Right lobe of liver (tissue), 6 donors: ENCODE results near the gene ATP6V1F. TPM values are rescaled to one million over a fixed set of nuclear protein-coding genes. Genes with fewer than 3 reads are reported as not detected.
A peak's percentile ranks its signal among the peaks of the same experiment; 100 is the strongest.

Experiments
- ATAC-seq, 4 donors: fragments of 200-7000 bp; cut with Tn5 transposase; one replicate each; pipeline ENCODE4 v1.9.1; 2020; ENCODE audit warnings: mild to moderate bottlenecking in 4 of 4, moderate library complexity in 4 of 4
- DNase-seq, 3 donors: peaks; one replicate each; pipeline ENCODE4 v3.0.0-alpha.2; 2020
- H3K27ac ChIP-seq, 3 donors: fragments of 200-600 bp; one replicate each; pipeline ENCODE4 v1.8.0; 2022
- H3K27me3 ChIP-seq, 2 donors: fragments of 200-600 bp; one replicate each; pipeline ENCODE4 v1.8.0; 2022
- H3K36me3 ChIP-seq, 4 donors: fragments of 200-600 bp; sonication (generic) in 1 of 4; one replicate each; pipeline versions ENCODE4 v1.5.1 to v1.8.0; 2017 to 2022; ENCODE audit warnings: control low read depth in 1 of 4
- H3K4me1 ChIP-seq, 4 donors: fragments of 200-600 bp; sonication (generic) in 1 of 4; one replicate each; pipeline versions ENCODE4 v1.5.1 to v1.8.0; 2017 to 2022; ENCODE audit warnings: control low read depth in 1 of 4
- H3K4me3 ChIP-seq, 3 donors: fragments of 200-600 bp; one replicate each; pipeline ENCODE4 v1.8.0; 2022
- H3K9me3 ChIP-seq, 4 donors: fragments of 200-600 bp; sonication (generic) in 1 of 4; one replicate each; pipeline versions ENCODE4 v1.5.1 to v1.8.0; 2017 to 2022; ENCODE audit warnings: control low read depth in 1 of 4
- CTCF ChIP-seq, 4 donors: fragments of 200-600 bp in 3 of 4; fragments of 450-650 bp in 1 of 4; IDR thresholded peaks; one replicate each; pipeline versions ENCODE4 v1.5.1 to v1.8.0; 2016 to 2022; ENCODE audit warnings: antibody characterized with exemption in 4 of 4, mild to moderate bottlenecking in 2 of 4
- POLR2A ChIP-seq: fragments of 450-650 bp; IDR thresholded peaks from one replicate; pipeline ENCODE4 v1.6.1; 2017; ENCODE audit warnings: antibody characterized with exemption, mild to moderate bottlenecking
- WGBS: methylation state at CpG from one replicate; pipeline ENCODE4 v1.1.6; 2018; ENCODE audit warnings: low coverage, low lambda C conversion rate; ENCODE audit not compliant: insufficient coverage; ENCODE audit errors: missing lambda C conversion rate; 5-methylcytosine and 5-hydroxymethylcytosine counted together
- intact Hi-C, 2 donors: fragments of 100-400 bp; cut with DNase I; formaldehyde crosslinking; loops; one replicate each; pipeline versions ENCODE4 v1.11.2 to v1.14.1; 2022
- total RNA-seq, 6 experiments: library from RNA; depleted of rRNA in 2 of 6; stranded (reverse); fragments of >200 nt in 2 of 6; fragmentation: NEBNext Ultra II Directional in 3 of 6; extraction: Animal tissue kit (Norgen Biotek cat#: 25700) in 3 of 6; gene quantifications; one replicate each; pipeline versions ENCODE4 v1.1.0 to v1.2.4, GENCODE V29; 2016 to 2023
- donor health status: DM: no; HTN: yes; CAD: no.
- donor health status: DM: no; HTN: no; CAD: no.
- donor health status: DM: no; HTN: no; CAD: no.
- donor health status: DM: no; HTN: yes; CAD: no.
- donor health status: DM: no; HTN: yes; CAD: no.

The ATP6V1F gene
- total RNA-seq, 6 experiments from 2014 or later: 26.9 to 72.0 (median 38.9) TPM

DNA sequence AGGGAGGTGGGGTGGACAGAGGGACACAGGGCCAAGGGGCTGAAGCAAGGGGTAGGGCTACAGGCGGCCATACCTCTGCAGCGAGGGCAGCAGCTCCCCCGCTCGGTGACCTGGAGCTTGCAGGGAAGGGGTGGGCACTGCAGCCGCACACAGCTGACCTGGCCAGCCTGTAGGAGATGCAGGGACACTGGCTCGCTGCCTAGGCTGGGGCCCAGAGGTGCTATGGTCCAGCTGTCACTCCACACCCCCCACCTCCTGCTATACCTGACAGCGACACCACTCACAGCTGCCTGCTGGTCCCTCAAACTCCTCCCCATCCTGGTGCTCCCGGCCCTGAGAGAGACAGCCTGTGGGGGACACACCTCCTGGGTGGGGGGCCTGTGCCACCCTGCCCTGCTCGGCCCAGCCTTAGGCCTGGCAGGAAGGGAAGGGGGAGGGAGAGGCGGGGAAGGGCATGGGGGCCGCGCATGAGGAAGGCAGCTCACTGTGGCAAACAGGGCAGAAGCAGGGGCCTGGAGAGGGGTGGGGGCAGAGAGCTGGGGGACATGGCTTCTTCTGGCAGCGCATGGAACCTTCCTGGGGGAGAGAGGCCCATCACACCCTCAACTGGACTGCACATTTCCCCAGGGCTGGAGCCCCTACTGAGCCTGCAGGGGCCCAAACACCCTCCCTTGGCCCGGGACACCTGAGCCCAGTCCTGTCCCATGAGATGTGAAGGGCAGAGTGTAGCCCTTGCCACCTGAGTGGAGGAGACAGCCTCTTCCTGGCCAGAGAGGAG lies 23.9 kb downstream of the ATP6V1F start:
- intact Hi-C loops: no loop called here

GRCh38 chr7:128887169-128888038 lies 24.7 kb downstream of the ATP6V1F start:
- ATAC-seq: no peak
- no peaks in the 10 kb centered on the region for H3K27me3 ChIP-seq
- intact Hi-C loops: no loop called here
- H3K4me3 ChIP-seq: no peak overlapping the region
- no peaks in the 10 kb centered on the region for H3K9me3 ChIP-seq
- H3K27ac ChIP-seq: no peak overlapping the region
- H3K36me3 ChIP-seq: no peaks in the 10 kb centered on the region
- DNase-seq: peak in 1 of 3 donors; percentile 11
- TF ChIP-seq POLR2A: no peak
- no peak for TF ChIP-seq CTCF (IDR thresholded peaks at IDR 0.05)
- WGBS: 92% methylated on average over 2 of the region's 7 CpGs
- peaks cover 0 to 3% (median 0%) of the 10 kb centered on the region in 4 donors for H3K4me1 ChIP-seq

More for the DNA sequence above, 23.9 kb downstream of the ATP6V1F start:
- TF ChIP-seq POLR2A: no peak
- TF ChIP-seq CTCF (IDR thresholded peaks at IDR 0.05): no peak
- ATAC-seq (no peak), DNase-seq (peak in 1 of 3 donors; percentile 42)
- no peak overlapping the region for H3K27ac ChIP-seq
- no peaks in the 10 kb centered on the region for H3K9me3 ChIP-seq
- no peaks in the 10 kb centered on the region for H3K36me3 ChIP-seq
- no peaks in the 10 kb centered on the region for H3K27me3 ChIP-seq
- no peak overlapping the region for H3K4me3 ChIP-seq
- no CpG with 5 or more reads among the region's 14 CpGs for WGBS
- H3K4me1 ChIP-seq: peaks cover 0 to 3% (median 0%) of the 10 kb centered on the region in 4 donors

DNA sequence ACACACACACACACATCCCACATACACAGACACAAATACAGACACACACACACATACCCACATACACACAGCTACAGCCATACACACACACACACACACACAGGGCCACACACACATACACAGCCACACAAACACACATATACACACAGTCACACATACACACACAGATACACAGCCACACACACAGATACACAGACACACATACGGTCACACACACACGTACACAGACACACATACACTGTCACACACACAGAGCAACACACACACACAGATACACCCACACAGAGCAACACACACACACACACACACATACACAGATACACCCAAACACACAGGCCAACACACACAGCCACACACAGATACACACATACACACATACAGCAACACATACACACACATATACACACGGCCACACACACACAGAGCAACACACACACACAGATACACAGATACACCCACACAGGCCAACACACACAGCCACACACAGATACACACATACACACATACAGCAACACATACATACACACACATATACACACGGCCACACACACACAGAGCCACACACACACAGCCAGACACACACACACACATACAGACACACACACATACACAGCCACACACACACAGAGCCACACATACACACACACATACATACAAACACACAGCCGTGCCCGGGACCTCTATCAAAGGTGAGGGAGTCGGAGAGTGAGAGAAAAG lies 25.5 kb downstream of the ATP6V1F start:
- TF ChIP-seq CTCF (IDR thresholded peaks at IDR 0.05) (no peak), POLR2A (no peak)
- Histone ChIP-seq H3K27ac (no peak overlapping the region), H3K4me3 (no peak overlapping the region), H3K4me1 (peaks cover 0 to 3% (median 0%) of the 10 kb centered on the region in 4 donors), H3K9me3 (no peaks in the 10 kb centered on the region), H3K36me3 (no peaks in the 10 kb centered on the region), H3K27me3 (no peaks in the 10 kb centered on the region)
- intact Hi-C loops: no loop called here
- peak in 1 of 3 donors; percentile 9 for DNase-seq
- 83% methylated on average over 6 of the region's 7 CpGs for WGBS
- ATAC-seq: no peak

DNA sequence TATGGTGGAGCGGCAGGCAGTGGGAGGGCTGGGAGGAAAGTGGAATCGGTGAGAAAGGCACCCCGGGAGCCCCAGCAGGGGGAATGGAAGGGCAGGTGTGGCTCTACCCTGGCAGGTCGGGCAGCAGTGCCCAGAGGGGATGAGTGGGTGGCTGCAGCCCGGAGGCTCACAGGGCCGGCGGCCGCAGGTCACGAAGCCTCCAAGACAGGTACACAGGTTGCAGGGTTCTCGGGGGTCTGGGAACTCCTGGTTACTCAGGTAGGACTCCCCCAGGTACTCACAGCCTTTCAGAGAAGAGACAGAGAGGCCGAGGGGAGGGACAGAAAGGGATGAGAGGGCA lies 26.1 kb downstream of the ATP6V1F start:
- ATAC-seq (no peak), DNase-seq (peak in 1 of 3 donors; percentile 52)
- Histone ChIP-seq H3K4me3 (no peak overlapping the region), H3K27ac (no peak overlapping the region), H3K27me3 (no peaks in the 10 kb centered on the region), H3K9me3 (no peaks in the 10 kb centered on the region), H3K36me3 (no peaks in the 10 kb centered on the region), H3K4me1 (peaks cover 0 to 3% (median 0%) of the 10 kb centered on the region in 4 donors)
- intact Hi-C loops: no loop called here
- WGBS: 80% methylated on average over 2 of the region's 11 CpGs
- TF ChIP-seq POLR2A: no peak
